ENCODE data around the gene LRRC4C. TPM values are rescaled to one million over a fixed set of nuclear protein-coding genes. Genes with fewer than 3 reads are reported as not detected.
A peak's percentile ranks its signal among the peaks of the same experiment; 100 is the strongest.

LRRC4C gene
- total RNA-seq, 6 experiments from 2014 or later: 0.25 to 0.43 (median 0.27) TPM

- no peak for DNase-seq
- Histone ChIP-seq H3K9me3 (no peaks in the 10 kb centered on the region), H3K27me3 (no peaks in the 10 kb centered on the region), H3K4me1 (no peaks in the 10 kb centered on the region), H3K36me3 (no peaks in the 10 kb centered on the region), H3K27ac (no peak overlapping the region), H3K4me3 (no peak overlapping the region)
- 64% methylated on average over 5 of the region's 5 CpGs for WGBS (ENCODE audit: insufficient coverage, low coverage, low lambda C conversion rate, missing lambda C conversion rate)
- TF ChIP-seq POLR2A (IDR thresholded peaks at IDR 0.05) (no peak), CTCF (IDR thresholded peaks at IDR 0.05) (no peak)
- no peak for ATAC-seq
- intact Hi-C loops (cut with DNase I): no loop called here
These were observed 151.2 kb downstream of the LRRC4C start for GRCh38 chr11:41308286-41308685.

GRCh38 chr11:41307296-41308080 is 152.0 kb downstream of the LRRC4C start:
- Histone ChIP-seq H3K27me3 (no peaks in the 10 kb centered on the region), H3K36me3 (no peaks in the 10 kb centered on the region), H3K4me3 (no peak overlapping the region), H3K27ac (no peak overlapping the region), H3K4me1 (no peaks in the 10 kb centered on the region), H3K9me3 (no peaks in the 10 kb centered on the region)
- intact Hi-C loops (cut with DNase I): no loop called here
- TF ChIP-seq POLR2A (IDR thresholded peaks at IDR 0.05) (no peak), CTCF (IDR thresholded peaks at IDR 0.05) (no peak)
- 69% methylated on average over 5 of the region's 5 CpGs for WGBS (ENCODE audit: insufficient coverage, low coverage, low lambda C conversion rate, missing lambda C conversion rate)
- no peak for ATAC-seq
- DNase-seq: no peak

GRCh38 chr11:41306431-41306830 is 153.0 kb downstream of the LRRC4C start:
- no peaks in the 10 kb centered on the region for H3K36me3 ChIP-seq
- no peak for ATAC-seq
- no peak overlapping the region for H3K27ac ChIP-seq
- H3K4me1 ChIP-seq: no peaks in the 10 kb centered on the region
- TF ChIP-seq CTCF (IDR thresholded peaks at IDR 0.05): no peak
- no peak for TF ChIP-seq POLR2A (IDR thresholded peaks at IDR 0.05)
- H3K9me3 ChIP-seq: no peaks in the 10 kb centered on the region
- H3K4me3 ChIP-seq: no peak overlapping the region
- WGBS (ENCODE audit: insufficient coverage, low coverage, low lambda C conversion rate, missing lambda C conversion rate): 67% methylated on average over 3 of the region's 3 CpGs
- intact Hi-C loops (cut with DNase I): no loop called here
- H3K27me3 ChIP-seq: no peaks in the 10 kb centered on the region
- DNase-seq: no peak

- TF ChIP-seq POLR2A (IDR thresholded peaks at IDR 0.05) (no peak), CTCF (IDR thresholded peaks at IDR 0.05) (no peak)
- Histone ChIP-seq H3K27me3 (no peaks in the 10 kb centered on the region), H3K36me3 (no peaks in the 10 kb centered on the region), H3K27ac (no peak overlapping the region), H3K4me3 (no peak overlapping the region), H3K4me1 (no peaks in the 10 kb centered on the region), H3K9me3 (no peaks in the 10 kb centered on the region)
- DNase-seq: no peak
- ATAC-seq: peak in 1 of 4 donors; percentile 36
- WGBS (ENCODE audit: insufficient coverage, low coverage, low lambda C conversion rate, missing lambda C conversion rate): 50% methylated on average over 4 of the region's 4 CpGs
- intact Hi-C loops (cut with DNase I): no loop called here
These were observed 158.4 kb downstream of the LRRC4C start for GRCh38 chr11:41301023-41301422.
